GM13977 (cell line): ENCODE measurements around the gene PHLDB1.
A peak's percentile ranks its signal among the peaks of the same experiment; 100 is the strongest.
"Not testable (repeated sequence)": the region's sequence is repeated elsewhere in the genome, so short reads cannot be mapped to it uniquely, and the experiment has no call there.

Experiments used
- DNase-seq: peaks from one replicate; pipeline ENCODE4 v3.0.0; 2012; ENCODE audit warnings: low spot score
- in situ Hi-C: fragments of 300-500 bp; cut with MboI; formaldehyde crosslinking; loops from one replicate; pipeline ENCODE4 v1.12.0; 2022; ENCODE audit warnings: low sequenced_read_pairs, low pct_unique_long_range_greater_than_20kb, mixed read lengths, inconsistent platforms; ENCODE audit not compliant: unreplicated experiment
- TF ChIP-seq, protein P1 (sequence below): IDR thresholded peaks from 2 replicates; pipeline ENCODE4 v1.5.1; 2012; ENCODE audit warnings: mild to moderate bottlenecking, control low read depth; ENCODE audit not compliant: insufficient read depth; ENCODE audit errors: extremely low read depth, missing control alignments

Gene PHLDB1

DNA sequence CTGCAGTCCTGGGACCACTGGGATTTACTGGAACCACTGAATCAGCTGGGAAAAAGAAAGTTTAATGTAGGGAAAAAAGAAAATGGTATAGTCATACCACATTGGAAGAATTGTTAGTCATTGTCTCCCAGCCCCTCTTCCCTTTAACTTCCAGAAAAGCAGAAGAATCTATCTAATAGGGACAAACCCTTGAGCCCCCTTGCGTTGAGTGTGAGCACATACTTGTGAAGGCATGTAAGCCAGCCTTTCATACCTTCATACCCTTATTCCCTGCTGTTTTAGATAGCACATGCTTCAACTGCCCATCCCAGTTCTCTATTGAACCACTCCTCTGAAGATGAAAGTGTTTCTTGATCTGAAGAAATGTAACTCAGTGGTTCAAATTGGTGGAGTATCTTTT lies 65.4 kb downstream of the PHLDB1 start:
- no peak for DNase-seq
- in situ Hi-C loops, result no loop called here

DNA sequence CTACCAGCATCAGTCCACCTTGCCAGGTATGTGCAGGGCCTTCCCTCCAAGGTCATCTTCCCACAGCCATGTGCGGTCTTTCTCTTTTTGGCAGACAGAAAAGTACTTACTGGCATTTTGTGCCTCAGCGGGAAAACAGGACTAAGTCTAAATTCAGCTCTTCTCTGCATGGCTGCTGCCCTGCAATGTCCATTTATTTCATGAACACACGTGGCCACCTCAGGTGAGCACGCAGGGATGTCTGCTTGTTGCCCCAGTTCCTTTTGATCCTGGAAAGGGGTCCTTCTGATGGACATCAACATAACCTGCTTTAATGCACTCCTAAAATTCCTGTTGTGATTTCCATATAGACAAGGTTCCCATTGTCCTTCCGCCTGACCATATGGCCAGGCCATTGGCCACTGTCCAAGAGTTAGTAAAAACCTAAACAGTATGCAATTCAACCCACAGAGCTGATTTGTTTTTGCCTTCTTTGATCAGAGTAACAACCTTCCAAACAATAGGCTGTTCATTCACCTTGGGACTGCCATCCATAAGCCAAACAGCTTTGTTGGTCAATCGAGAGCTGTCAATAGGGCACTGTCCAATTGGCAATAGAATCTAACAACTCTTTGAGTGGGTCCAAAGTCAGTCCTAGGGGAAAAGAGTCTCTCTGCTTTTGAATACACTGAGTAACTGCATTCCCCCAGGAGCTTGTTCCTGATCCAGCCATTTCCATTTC lies 66.1 kb downstream of the PHLDB1 start:
- TF ChIP-seq, protein P1, sequence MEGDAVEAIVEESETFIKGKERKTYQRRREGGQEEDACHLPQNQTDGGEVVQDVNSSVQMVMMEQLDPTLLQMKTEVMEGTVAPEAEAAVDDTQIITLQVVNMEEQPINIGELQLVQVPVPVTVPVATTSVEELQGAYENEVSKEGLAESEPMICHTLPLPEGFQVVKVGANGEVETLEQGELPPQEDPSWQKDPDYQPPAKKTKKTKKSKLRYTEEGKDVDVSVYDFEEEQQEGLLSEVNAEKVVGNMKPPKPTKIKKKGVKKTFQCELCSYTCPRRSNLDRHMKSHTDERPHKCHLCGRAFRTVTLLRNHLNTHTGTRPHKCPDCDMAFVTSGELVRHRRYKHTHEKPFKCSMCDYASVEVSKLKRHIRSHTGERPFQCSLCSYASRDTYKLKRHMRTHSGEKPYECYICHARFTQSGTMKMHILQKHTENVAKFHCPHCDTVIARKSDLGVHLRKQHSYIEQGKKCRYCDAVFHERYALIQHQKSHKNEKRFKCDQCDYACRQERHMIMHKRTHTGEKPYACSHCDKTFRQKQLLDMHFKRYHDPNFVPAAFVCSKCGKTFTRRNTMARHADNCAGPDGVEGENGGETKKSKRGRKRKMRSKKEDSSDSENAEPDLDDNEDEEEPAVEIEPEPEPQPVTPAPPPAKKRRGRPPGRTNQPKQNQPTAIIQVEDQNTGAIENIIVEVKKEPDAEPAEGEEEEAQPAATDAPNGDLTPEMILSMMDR, result no peak
- in situ Hi-C loops, result no loop called here

More for the DNA sequence above, 65.4 kb downstream of the PHLDB1 start:
- TF ChIP-seq, protein P1, result peak; percentile 16

DNA sequence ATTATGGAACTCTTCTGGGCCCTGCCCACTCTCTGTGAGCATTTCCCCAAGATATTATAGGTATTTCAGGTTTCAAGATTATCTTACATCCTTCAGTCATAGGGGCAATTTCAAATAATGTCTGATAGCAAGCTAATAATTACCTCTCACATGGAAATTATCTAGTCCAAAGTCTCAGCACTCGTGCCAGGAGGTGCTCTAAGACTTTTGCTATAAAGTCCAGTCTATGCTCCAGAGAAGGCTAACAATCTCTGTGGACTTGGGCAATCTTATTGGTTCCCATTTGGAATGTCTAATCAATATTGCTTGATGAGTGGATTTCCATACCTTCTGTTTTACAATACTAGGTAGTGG lies 66.6 kb downstream of the PHLDB1 start:
- TF ChIP-seq, protein P1, result no peak
- in situ Hi-C loops, result no loop called here

More for the DNA sequence above, 66.1 kb downstream of the PHLDB1 start:
- DNase-seq, result no peak

DNA sequence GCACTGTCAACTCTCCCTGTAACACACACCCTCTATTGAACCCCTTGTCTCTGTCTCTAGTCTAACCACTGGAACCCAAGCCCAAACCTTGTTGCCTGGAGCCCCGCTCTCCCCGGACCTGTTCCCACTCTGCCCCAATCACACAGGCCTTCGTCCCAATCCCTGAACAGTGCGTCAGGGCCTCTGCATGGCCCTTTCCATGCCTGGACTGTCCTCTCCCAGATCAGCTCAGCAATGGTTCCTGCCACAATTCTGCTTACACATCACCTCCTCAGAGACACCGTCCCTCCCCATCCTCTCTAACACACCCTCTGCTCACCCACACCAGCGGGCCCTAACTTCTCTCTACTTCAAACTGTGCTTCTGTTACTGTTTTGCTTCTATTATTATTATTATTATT lies 70.6 kb downstream of the PHLDB1 start:
- in situ Hi-C loops, result loop anchor here (25.0 kb wide), 1 partner anchor 259 kb away; the partner anchor contains the start of gene BCL9L
- no peak for DNase-seq
- TF ChIP-seq, protein P1, result no peak

More for the DNA sequence above, 66.6 kb downstream of the PHLDB1 start:
- no peak for DNase-seq

DNA sequence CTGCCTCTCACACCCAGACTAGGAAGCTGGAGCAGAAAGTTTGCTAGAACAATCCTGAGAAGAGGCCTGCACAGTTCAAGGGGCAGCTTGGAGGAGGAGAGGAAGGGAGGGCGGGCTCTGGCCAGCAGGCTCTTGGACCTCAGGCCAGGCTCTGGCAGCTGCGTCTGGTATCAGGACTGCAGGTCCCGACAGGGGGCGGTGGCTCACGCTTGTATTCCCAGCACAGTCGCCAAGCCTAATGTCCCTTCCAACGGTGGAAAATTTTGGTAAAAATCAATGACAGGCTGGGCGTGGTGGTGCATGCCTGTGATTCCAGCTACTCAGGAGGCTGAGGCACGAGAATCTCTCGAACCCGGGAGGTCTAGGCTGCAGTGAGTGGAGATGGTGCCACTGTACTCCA lies 71.5 kb downstream of the PHLDB1 start:
- in situ Hi-C loops, result loop anchor here (25.0 kb wide), 1 partner anchor 258 kb away; the partner anchor contains the start of gene BCL9L

DNA sequence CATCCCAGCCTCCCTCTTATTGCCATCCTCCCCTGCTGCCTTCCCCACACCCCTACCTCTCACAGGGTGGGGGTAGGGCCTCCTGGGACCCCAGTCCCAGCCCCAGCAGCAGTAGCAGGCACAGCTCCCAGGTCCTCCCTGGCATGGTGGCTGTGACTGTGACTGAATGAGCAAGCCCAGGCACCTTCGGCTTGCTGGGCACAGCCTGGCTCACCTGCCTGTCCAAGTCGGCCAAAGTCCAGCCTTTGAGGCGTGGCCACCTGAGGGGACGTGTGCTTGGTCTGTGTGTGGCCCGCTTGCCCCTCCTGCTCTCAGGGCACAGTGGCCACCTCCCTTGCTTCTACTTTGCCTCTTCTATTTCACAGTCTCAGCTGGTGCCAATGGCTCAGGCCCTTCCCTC lies 72.1 kb downstream of the PHLDB1 start, which contains the start of gene TREH:
TSS of gene TREH (minus strand) at position 168 of the 400 bp plus-strand sequence. CDS start at position 145, 23 bp downstream.
- in situ Hi-C loops, result loop anchor here (25.0 kb wide), 1 partner anchor 258 kb away; the partner anchor contains the start of gene BCL9L
- DNase-seq, result no peak
- TF ChIP-seq, protein P1, result no peak

More for the DNA sequence above, 71.5 kb downstream of the PHLDB1 start:
- DNase-seq, result not testable (repeated sequence)

DNA sequence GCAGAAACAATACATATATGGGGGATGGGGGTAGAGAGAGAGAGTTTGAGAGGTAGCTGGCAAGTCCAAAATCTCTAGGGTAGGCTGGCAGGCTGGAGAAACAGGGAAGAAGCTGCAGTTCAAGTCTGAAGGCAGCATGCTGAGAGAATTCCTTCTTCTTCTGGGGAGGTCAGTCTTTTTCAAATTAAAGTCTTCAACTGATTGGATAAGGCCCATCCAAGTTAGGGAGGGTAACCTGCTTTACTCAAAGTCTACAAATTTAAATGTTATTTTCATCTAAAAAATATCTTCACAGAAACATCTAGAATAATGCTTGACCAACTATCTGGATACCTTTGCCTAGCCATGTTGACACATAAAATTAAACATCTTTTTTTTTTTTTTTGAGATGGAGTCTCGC lies 75.0 kb downstream of the PHLDB1 start:
- TF ChIP-seq, protein P1, result no peak
- no peak for DNase-seq
- in situ Hi-C loops, result loop anchor here (25.0 kb wide), 1 partner anchor 255 kb away; the partner anchor contains the start of gene BCL9L

DNA sequence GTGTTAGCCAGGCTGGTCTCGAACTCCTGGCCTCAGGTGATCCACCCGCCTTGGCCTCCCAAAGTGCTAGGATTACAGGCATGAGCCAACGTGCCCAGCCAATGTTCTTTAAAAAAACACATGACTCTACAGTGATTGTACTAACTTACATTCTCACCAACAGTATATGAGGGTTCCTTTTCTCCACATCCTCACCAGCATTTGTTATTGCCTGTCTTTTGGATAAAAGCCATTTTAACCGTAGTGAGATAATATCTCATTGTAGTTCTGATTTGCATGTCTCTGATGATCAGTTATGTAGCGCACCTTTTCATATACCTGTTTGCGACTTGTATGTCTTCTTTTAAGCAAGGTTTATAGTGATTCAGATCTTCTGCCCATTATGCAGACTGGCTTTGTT lies 75.5 kb downstream of the PHLDB1 start:
- in situ Hi-C loops, result loop anchor here (25.0 kb wide), 1 partner anchor 254 kb away; the partner anchor contains the start of gene BCL9L

More for the DNA sequence above, 75.5 kb downstream of the PHLDB1 start:
- DNase-seq, result not testable (repeated sequence)
